Measurements from ENCODE around the gene PRPH.

- TF ChIP-seq CTCF (optimal IDR thresholded peaks at IDR 0.05 in 1 of 3, IDR thresholded peaks at IDR 0.05 in 1 of 3, conservative IDR thresholded peaks at IDR 0.05 in 1 of 3; ENCODE audit: extremely low read depth in 1 of 3, insufficient read depth in 2 of 3, low read length in 3 of 3) (no peak), EZH2 (IDR thresholded peaks at IDR 0.05; ENCODE audit: low read length) (no peak)
These were observed 46.2 kb downstream of the PRPH start for GRCh38 chr12:49340971-49341776.

Measured in keratinocyte (primary cell).